NCI-H82 treated with DMSO at 0.1 percent for 48 hours (cell line): ENCODE data around the gene ETV6.

ENCODE experiments used
- DNase-seq: peaks from one replicate; lab custom pipeline; 2025; ENCODE audit not compliant: unreplicated experiment; lab: John Stamatoyannopoulos, UW

The ETV6 gene

GRCh38 chr12:11798006-11798708 lies 148.7 kb downstream of the ETV6 start:
- no peak for DNase-seq

GRCh38 chr12:11798856-11799501 lies 149.5 kb downstream of the ETV6 start:
- no peak for DNase-seq

GRCh38 chr12:11799502-11799873 lies 150.0 kb downstream of the ETV6 start:
- no peak for DNase-seq

GRCh38 chr12:11801643-11802042 lies 152.2 kb downstream of the ETV6 start:
- no peak for DNase-seq

GRCh38 chr12:11804130-11804529 lies 154.7 kb downstream of the ETV6 start:
- no peak for DNase-seq

GRCh38 chr12:11805043-11805442 lies 155.6 kb downstream of the ETV6 start:
- no peak for DNase-seq

GRCh38 chr12:11805680-11806079 lies 156.2 kb downstream of the ETV6 start:
- no peak for DNase-seq

- DNase-seq, result no peak
Observed at GRCh38 chr12:11807458-11807857, 158.0 kb downstream of the ETV6 start.

GRCh38 chr12:11808931-11809330 lies 159.5 kb downstream of the ETV6 start:
- DNase-seq, result no peak

GRCh38 chr12:11810206-11810545 lies 160.7 kb downstream of the ETV6 start:
- DNase-seq, result no peak

- no peak for DNase-seq
Observed at GRCh38 chr12:11811008-11811407, 161.5 kb downstream of the ETV6 start.

GRCh38 chr12:11812241-11812585 lies 162.7 kb downstream of the ETV6 start:
- no peak for DNase-seq

- DNase-seq, result no peak
Observed at GRCh38 chr12:11812586-11813437, 163.3 kb downstream of the ETV6 start.

GRCh38 chr12:11813438-11813813 lies 164.0 kb downstream of the ETV6 start:
- DNase-seq, result no peak

- no peak for DNase-seq
Observed at GRCh38 chr12:11814374-11814773, 164.9 kb downstream of the ETV6 start.

GRCh38 chr12:11815397-11815796 lies 165.9 kb downstream of the ETV6 start:
- DNase-seq, result no peak

GRCh38 chr12:11819643-11820042 lies 170.2 kb downstream of the ETV6 start:
- no peak for DNase-seq

- no peak for DNase-seq
Observed at GRCh38 chr12:11820476-11820875, 171.0 kb downstream of the ETV6 start.

GRCh38 chr12:11821386-11822080 lies 172.1 kb downstream of the ETV6 start:
- no peak for DNase-seq

- DNase-seq, result no peak
Observed at GRCh38 chr12:11822081-11822834, 172.8 kb downstream of the ETV6 start.

- DNase-seq, result no peak
Observed at GRCh38 chr12:11823043-11823442, 173.6 kb downstream of the ETV6 start.
